ENCODE results near the gene IL15RA. TPM values are rescaled to one million over a fixed set of nuclear protein-coding genes. Genes with fewer than 3 reads are reported as not detected.
"Not testable (repeated sequence)": the region's sequence is repeated elsewhere in the genome, so short reads cannot be mapped to it uniquely, and the experiment has no call there.

IL15RA gene
- total and polyA plus RNA-seq, 8 donors = 4.4 to 46.2 (median 6.8) TPM

GRCh38 chr10:6006991-6007390 lies 29.6 kb upstream of the IL15RA start:
- intact Hi-C loops (cut with DNase I) = no loop called here
- DNase-seq = no peak
- Histone ChIP-seq H3K4me1 (no peaks in the 10 kb centered on the region), H3K36me3 (no peaks in the 10 kb centered on the region), H3K9me3 (peaks cover 0 to 4% of the 10 kb centered on the region in 2 donors), H3K27me3 (no peaks in the 10 kb centered on the region), H3K4me3 (no peak overlapping the region), H3K27ac (no peak overlapping the region)
- ATAC-seq = no peak
- TF ChIP-seq, protein P1, sequence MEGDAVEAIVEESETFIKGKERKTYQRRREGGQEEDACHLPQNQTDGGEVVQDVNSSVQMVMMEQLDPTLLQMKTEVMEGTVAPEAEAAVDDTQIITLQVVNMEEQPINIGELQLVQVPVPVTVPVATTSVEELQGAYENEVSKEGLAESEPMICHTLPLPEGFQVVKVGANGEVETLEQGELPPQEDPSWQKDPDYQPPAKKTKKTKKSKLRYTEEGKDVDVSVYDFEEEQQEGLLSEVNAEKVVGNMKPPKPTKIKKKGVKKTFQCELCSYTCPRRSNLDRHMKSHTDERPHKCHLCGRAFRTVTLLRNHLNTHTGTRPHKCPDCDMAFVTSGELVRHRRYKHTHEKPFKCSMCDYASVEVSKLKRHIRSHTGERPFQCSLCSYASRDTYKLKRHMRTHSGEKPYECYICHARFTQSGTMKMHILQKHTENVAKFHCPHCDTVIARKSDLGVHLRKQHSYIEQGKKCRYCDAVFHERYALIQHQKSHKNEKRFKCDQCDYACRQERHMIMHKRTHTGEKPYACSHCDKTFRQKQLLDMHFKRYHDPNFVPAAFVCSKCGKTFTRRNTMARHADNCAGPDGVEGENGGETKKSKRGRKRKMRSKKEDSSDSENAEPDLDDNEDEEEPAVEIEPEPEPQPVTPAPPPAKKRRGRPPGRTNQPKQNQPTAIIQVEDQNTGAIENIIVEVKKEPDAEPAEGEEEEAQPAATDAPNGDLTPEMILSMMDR (IDR thresholded peaks at IDR 0.05) = no peak

GRCh38 chr10:6006546-6006945 lies 29.2 kb upstream of the IL15RA start:
- no peaks in the 10 kb centered on the region for H3K4me1 ChIP-seq
- no peak for DNase-seq
- TF ChIP-seq, protein P1 (IDR thresholded peaks at IDR 0.05) = no peak
- H3K4me3 ChIP-seq = no peak overlapping the region
- intact Hi-C loops (cut with DNase I) = no loop called here
- H3K9me3 ChIP-seq = peaks cover 0 to 4% of the 10 kb centered on the region in 2 donors
- no peak for ATAC-seq
- H3K36me3 ChIP-seq = no peaks in the 10 kb centered on the region
- H3K27ac ChIP-seq = no peak overlapping the region
- H3K27me3 ChIP-seq = no peaks in the 10 kb centered on the region

DNA sequence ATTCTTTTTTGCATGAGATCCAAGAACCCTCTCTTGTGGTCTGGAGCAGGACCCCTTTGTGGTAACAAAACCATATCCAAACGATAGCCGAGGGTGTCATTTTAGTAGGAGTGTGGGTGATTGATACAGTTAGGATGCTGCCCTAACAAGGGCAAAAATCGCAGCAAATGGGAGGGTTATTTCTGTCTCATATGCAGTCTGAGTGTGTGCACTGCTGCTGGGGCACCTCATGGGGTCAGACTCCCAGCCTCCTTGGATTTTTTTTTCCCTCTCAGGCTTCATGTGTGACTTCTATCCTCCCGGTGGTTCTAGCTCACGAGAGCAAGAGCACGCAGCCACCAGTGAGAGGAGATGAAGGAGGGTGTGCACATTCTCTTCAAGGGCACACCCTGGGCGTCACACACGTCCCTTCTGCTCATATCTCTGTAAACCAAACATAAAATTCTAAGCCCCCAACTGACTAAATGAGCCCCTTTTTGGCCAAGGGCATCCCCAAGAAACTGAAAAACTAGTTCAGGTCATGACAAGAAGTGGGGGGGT lies 28.6 kb upstream of the IL15RA start:
- peaks cover 0 to 4% of the 10 kb centered on the region in 2 donors for H3K9me3 ChIP-seq
- no peak for ATAC-seq
- no peak overlapping the region for H3K27ac ChIP-seq

DNA sequence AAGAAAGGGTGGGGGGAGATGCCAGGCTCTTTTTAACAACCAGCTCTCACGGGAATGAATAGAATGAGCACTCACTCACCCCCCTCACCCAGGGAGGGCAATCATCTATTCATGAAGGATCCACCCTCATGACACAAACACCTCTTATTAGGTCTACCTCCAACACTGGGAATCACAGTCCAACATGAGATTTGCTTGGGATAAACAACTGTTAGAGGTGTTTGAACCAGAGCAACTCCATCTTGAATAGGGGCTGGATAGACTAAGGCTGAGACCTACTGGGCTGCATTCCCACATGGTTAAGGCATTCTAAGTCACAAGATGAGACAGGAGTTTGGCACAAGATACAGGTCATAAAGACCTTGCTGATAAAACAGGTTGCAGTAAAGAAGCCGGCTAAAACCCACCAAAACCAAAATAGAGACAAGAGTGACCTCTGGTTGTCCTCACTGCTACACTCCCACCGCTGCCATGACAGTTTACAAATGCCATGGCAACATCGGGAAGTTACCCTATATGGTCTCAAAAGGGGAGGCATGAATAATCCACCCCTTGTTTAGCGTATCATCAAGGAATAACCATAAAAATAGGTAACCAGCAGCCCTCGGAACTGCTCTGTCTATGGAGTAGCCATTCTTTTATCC lies 27.9 kb upstream of the IL15RA start:
- intact Hi-C loops (cut with DNase I) = not testable (repeated sequence)

More for the DNA sequence above, 28.6 kb upstream of the IL15RA start:
- TF ChIP-seq, protein P1 (IDR thresholded peaks at IDR 0.05) = no peak
- H3K27me3 ChIP-seq = no peaks in the 10 kb centered on the region
- H3K36me3 ChIP-seq = no peaks in the 10 kb centered on the region
- no peaks in the 10 kb centered on the region for H3K4me1 ChIP-seq
- DNase-seq = no peak
- no peak overlapping the region for H3K4me3 ChIP-seq
- intact Hi-C loops (cut with DNase I) = no loop called here

DNA sequence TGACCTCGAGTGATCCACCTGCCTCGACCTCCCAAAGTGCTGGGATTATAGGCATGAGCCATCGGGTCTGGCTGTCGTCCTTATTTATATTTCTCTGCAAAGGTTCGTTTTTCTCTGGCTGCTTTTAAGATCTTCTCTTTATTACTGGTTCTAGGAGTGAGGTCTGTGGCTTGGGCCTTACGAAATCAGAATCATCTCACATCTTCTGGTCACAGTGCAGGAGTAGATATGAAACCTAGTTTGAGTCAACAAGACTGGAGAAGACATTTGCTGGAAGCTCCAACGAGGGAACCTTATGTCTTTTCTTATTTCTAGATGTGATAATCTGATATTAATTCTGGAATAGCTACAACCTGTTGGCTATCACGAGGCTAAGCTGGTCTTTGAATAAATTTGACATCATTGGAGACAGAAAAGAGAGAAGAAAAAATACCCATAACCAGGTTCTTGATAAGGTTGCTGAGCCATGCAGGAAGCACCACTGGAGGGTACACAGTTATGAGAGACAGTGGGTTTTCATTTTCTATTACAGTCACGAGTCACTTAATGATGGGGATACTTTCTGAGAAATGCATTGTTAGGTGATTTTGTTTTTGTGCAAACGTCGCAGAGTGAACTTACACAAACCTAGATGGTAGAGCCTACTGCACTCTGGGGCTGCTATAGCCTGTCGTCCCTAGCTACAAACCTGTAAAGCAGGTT lies 25.6 kb upstream of the IL15RA start:
- peaks cover 0 to 4% of the 10 kb centered on the region in 2 donors for H3K27me3 ChIP-seq

More for the DNA sequence above, 27.9 kb upstream of the IL15RA start:
- not testable (repeated sequence) for H3K4me1 ChIP-seq, H3K4me3 ChIP-seq, ATAC-seq, H3K27ac ChIP-seq, DNase-seq, H3K27me3 ChIP-seq, H3K36me3 ChIP-seq, H3K9me3 ChIP-seq

More for the DNA sequence above, 25.6 kb upstream of the IL15RA start:
- ATAC-seq = no peak
- Histone ChIP-seq H3K4me3 (no peak overlapping the region), H3K4me1 (no peaks in the 10 kb centered on the region), H3K27ac (no peak overlapping the region), H3K9me3 (peaks cover 0 to 4% of the 10 kb centered on the region in 2 donors), H3K36me3 (no peaks in the 10 kb centered on the region)
- TF ChIP-seq, protein P1 (IDR thresholded peaks at IDR 0.05) = no peak
- no peak for DNase-seq
- intact Hi-C loops (cut with DNase I) = no loop called here
